ENCODE measurements around the gene CMTR2. TPM values are rescaled to one million over a fixed set of nuclear protein-coding genes. Genes with fewer than 3 reads are reported as not detected.
A peak's percentile ranks its signal among the peaks of the same experiment; 100 is the strongest.
"Not testable (repeated sequence)": the region's sequence is repeated elsewhere in the genome, so short reads cannot be mapped to it uniquely, and the experiment has no call there.

The CMTR2 gene
- total and polyA plus RNA-seq, 4 donors = 8.8 to 35.7 (median 14.0) TPM

GRCh38 chr16:71315269-71315668 is 26.1 kb upstream of the CMTR2 start:
- H3K27ac ChIP-seq (ENCODE audit: low read depth in 1 of 2, low read length in 1 of 2) = no peak overlapping the region

GRCh38 chr16:71313591-71313990 is 24.4 kb upstream of the CMTR2 start:
- not testable (repeated sequence) for H3K9me3 ChIP-seq (ENCODE audit: control insufficient read depth in 4 of 4, insufficient read depth in 3 of 4, low read length in 3 of 4); H3K27me3 ChIP-seq (ENCODE audit: control insufficient read depth in 3 of 3, insufficient read depth in 3 of 3, low read length in 2 of 3); H3K36me3 ChIP-seq (ENCODE audit: control insufficient read depth in 4 of 4, insufficient read depth in 4 of 4, low read length in 4 of 4); H3K27ac ChIP-seq (ENCODE audit: low read depth in 1 of 2, low read length in 1 of 2); H3K4me1 ChIP-seq (ENCODE audit: control insufficient read depth in 5 of 5, insufficient read depth in 5 of 5, low read length in 5 of 5); H3K4me3 ChIP-seq; H3K9ac ChIP-seq (ENCODE audit: insufficient read depth in 1 of 2, low read length in 2 of 2); ATAC-seq (ENCODE audit: insufficient read depth, low FRiP score); DNase-seq
- 78 to 84% methylated on average over 3 of the region's 3 CpGs for WGBS, 2 donors

More at GRCh38 chr16:71315269-71315668, 26.1 kb upstream of the CMTR2 start:
- Histone ChIP-seq H3K9me3 (ENCODE audit: control insufficient read depth in 4 of 4, insufficient read depth in 3 of 4, low read length in 3 of 4) (no peaks in the 10 kb centered on the region), H3K9ac (ENCODE audit: insufficient read depth in 1 of 2, low read length in 2 of 2) (no peak overlapping the region), H3K4me1 (ENCODE audit: control insufficient read depth in 5 of 5, insufficient read depth in 5 of 5, low read length in 5 of 5) (no peaks in the 10 kb centered on the region), H3K4me3 (no peak overlapping the region), H3K36me3 (ENCODE audit: control insufficient read depth in 4 of 4, insufficient read depth in 4 of 4, low read length in 4 of 4) (no peaks in the 10 kb centered on the region), H3K27me3 (ENCODE audit: control insufficient read depth in 3 of 3, insufficient read depth in 3 of 3, low read length in 2 of 3) (no peaks in the 10 kb centered on the region)
- no peak for TF ChIP-seq CTCF (IDR thresholded peaks at IDR 0.05; ENCODE audit: control extremely low read depth, extremely low read depth)
- ATAC-seq (ENCODE audit: insufficient read depth, low FRiP score) (no peak), DNase-seq (no peak)
- WGBS, 2 donors = 29 to 43% methylated on average over 3 of the region's 3 CpGs

- Histone ChIP-seq H3K27ac (ENCODE audit: low read depth in 1 of 2, low read length in 1 of 2) (no peak overlapping the region), H3K27me3 (ENCODE audit: control insufficient read depth in 3 of 3, insufficient read depth in 3 of 3, low read length in 2 of 3) (no peaks in the 10 kb centered on the region), H3K4me1 (ENCODE audit: control insufficient read depth in 5 of 5, insufficient read depth in 5 of 5, low read length in 5 of 5) (no peaks in the 10 kb centered on the region), H3K9me3 (ENCODE audit: control insufficient read depth in 4 of 4, insufficient read depth in 3 of 4, low read length in 3 of 4) (no peaks in the 10 kb centered on the region), H3K4me3 (no peak overlapping the region), H3K9ac (ENCODE audit: insufficient read depth in 1 of 2, low read length in 2 of 2) (no peak overlapping the region), H3K36me3 (ENCODE audit: control insufficient read depth in 4 of 4, insufficient read depth in 4 of 4, low read length in 4 of 4) (no peaks in the 10 kb centered on the region)
- TF ChIP-seq CTCF (IDR thresholded peaks at IDR 0.05; ENCODE audit: control extremely low read depth, extremely low read depth) = peak; percentile 65
- ATAC-seq (ENCODE audit: insufficient read depth, low FRiP score) = no peak
- 23 to 25% methylated on average over 7 of the region's 7 CpGs for WGBS, 2 donors
- DNase-seq = peak; percentile 29 to 45 (median 41)
Observed at GRCh38 chr16:71311553-71312158, 22.5 kb upstream of the CMTR2 start.

GRCh38 chr16:71303938-71304337 is 14.7 kb upstream of the CMTR2 start:
- 85 to 87% methylated on average over 5 of the region's 5 CpGs for WGBS, 2 donors
- no peak for ATAC-seq (ENCODE audit: insufficient read depth, low FRiP score)
- no peaks in the 10 kb centered on the region for H3K27me3 ChIP-seq (ENCODE audit: control insufficient read depth in 3 of 3, insufficient read depth in 3 of 3, low read length in 2 of 3)

More at GRCh38 chr16:71303938-71304337, 14.7 kb upstream of the CMTR2 start:
- DNase-seq = no peak
- Histone ChIP-seq H3K9me3 (ENCODE audit: control insufficient read depth in 4 of 4, insufficient read depth in 3 of 4, low read length in 3 of 4) (no peaks in the 10 kb centered on the region), H3K4me1 (ENCODE audit: control insufficient read depth in 5 of 5, insufficient read depth in 5 of 5, low read length in 5 of 5) (no peaks in the 10 kb centered on the region), H3K36me3 (ENCODE audit: control insufficient read depth in 4 of 4, insufficient read depth in 4 of 4, low read length in 4 of 4) (no peaks in the 10 kb centered on the region), H3K27ac (ENCODE audit: low read depth in 1 of 2, low read length in 1 of 2) (no peak overlapping the region), H3K9ac (ENCODE audit: insufficient read depth in 1 of 2, low read length in 2 of 2) (no peak overlapping the region), H3K4me3 (no peak overlapping the region)
- TF ChIP-seq CTCF (IDR thresholded peaks at IDR 0.05; ENCODE audit: control extremely low read depth, extremely low read depth) = no peak
